Measurements from ENCODE around the gene SUSD3.
"Not testable (repeated sequence)": the region's sequence is repeated elsewhere in the genome, so short reads cannot be mapped to it uniquely, and the experiment has no call there.

SUSD3 gene

DNA sequence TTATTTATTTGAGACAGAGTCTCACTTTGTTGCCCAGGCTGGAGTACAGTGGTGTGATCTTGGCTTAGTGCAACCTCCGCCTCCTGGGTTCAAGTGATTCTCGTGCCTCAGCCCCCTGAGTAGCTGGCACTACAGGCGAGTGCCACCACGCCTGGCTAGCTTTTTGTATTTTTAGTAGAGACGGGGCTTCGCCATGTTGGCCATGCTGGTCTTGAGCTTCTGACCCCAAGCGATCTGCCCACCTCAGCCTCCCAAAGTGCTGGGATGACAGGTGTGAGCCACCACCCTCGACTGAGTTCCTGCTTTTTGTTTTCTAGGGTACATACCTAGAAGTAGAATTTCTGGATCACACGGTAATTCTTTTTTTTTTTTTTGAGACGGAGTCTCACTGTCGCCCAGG lies 42.6 kb downstream of the SUSD3 start:
- Mint-ChIP-seq H3K36me3 (peaks cover 14 to 25% of the 10 kb centered on the region in 2 donors), H3K4me1 (peaks cover 24 to 45% of the 10 kb centered on the region in 2 donors)
- DNase-seq; H3K4me3 Mint-ChIP-seq; ATAC-seq (replicated peaks); H3K27me3 Mint-ChIP-seq; H3K27ac Mint-ChIP-seq; H3K9me3 Mint-ChIP-seq: not testable (repeated sequence)

DNA sequence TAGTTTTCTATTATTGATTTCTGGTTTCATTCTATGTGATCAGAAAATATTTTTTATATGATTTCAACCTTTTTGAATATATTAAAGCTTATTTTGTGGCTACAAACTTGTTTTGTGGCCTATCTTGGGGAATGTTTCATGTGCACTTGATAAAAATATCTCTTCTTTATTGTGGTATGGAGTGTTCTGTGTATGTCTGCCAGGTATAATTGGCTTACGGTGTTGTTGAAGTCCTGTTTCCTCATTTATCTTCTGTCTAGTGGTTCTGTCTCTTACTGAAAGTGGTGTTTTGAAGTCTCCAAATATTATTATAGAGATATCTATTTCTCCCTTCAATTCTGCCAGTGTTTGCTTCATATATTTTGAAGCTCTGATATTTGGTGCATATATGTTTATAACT lies 47.1 kb downstream of the SUSD3 start:
- Mint-ChIP-seq H3K4me1 (peaks cover 18 to 47% of the 10 kb centered on the region in 2 donors), H3K9me3 (peaks cover 2 to 8% of the 10 kb centered on the region in 2 donors), H3K36me3 (peaks cover 22 to 43% of the 10 kb centered on the region in 2 donors), H3K27me3 (no peaks in the 10 kb centered on the region), H3K4me3 (no peak overlapping the region), H3K27ac (no peak overlapping the region)
- ATAC-seq (replicated peaks): no peak
- no peak for DNase-seq

DNA sequence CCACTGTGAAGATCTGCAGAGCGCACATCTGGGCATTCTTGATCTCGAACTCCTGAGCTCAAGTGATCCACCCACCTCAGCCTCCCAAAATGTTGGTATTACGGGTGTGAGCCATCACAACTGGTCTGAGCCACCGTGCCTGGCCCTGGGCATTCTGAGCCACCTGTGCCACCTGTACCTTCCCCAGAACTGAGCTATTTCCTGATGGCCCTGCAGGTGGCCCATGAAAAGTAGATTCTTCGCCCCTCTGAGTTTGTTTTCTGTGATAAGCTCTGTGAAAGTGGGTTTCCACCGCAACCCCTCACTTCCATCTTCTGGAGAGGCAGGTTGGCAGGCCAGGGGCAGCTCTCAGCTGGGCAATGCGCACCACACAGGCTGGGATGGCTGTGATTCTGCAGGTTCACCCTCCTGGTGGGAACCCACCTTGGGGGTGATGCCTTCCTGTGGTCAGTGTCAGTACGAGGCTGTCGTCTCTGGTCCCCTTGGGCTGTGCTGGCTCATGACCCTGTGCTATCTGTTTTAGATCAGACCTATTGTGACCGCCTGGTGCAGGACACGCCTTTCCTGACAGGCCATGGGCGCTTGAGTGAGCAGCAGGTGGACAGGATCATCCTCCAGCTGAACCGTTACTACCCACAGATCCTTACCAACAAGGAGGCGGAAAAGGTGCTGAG lies 48.8 kb downstream of the SUSD3 start:
- DNase-seq: no peak
- peaks cover 2 to 8% of the 10 kb centered on the region in 2 donors for H3K9me3 Mint-ChIP-seq
- H3K4me3 Mint-ChIP-seq: no peak overlapping the region
- no peaks in the 10 kb centered on the region for H3K27me3 Mint-ChIP-seq
- H3K27ac Mint-ChIP-seq: no peak overlapping the region
- ATAC-seq (replicated peaks): no peak
- peaks cover 31 to 50% of the 10 kb centered on the region in 2 donors for H3K36me3 Mint-ChIP-seq
- H3K4me1 Mint-ChIP-seq: peaks cover 32 to 64% of the 10 kb centered on the region in 2 donors

DNA sequence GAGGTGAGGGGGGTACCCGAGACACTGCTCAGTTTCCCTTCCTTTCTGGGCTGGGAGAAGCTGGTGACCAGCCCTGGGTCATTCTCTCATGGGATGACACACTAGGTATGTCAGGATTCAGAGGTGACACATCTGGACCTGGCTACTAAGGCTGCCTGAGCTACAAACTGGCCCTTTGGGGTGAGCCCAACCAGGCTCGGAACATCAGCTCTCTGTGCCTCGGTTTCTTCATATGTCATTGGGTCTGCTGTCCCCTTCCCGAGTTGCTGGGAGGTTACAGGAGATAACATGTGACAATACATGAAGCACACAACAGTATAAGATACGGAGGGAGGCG lies 49.3 kb downstream of the SUSD3 start:
- Mint-ChIP-seq H3K4me1 (peaks cover 34 to 69% of the 10 kb centered on the region in 2 donors), H3K36me3 (peaks cover 31 to 55% of the 10 kb centered on the region in 2 donors), H3K9me3 (peaks cover 2 to 8% of the 10 kb centered on the region in 2 donors), H3K4me3 (no peak overlapping the region), H3K27ac (no peak overlapping the region), H3K27me3 (no peaks in the 10 kb centered on the region)
- DNase-seq: no peak
- ATAC-seq (replicated peaks): no peak

DNA sequence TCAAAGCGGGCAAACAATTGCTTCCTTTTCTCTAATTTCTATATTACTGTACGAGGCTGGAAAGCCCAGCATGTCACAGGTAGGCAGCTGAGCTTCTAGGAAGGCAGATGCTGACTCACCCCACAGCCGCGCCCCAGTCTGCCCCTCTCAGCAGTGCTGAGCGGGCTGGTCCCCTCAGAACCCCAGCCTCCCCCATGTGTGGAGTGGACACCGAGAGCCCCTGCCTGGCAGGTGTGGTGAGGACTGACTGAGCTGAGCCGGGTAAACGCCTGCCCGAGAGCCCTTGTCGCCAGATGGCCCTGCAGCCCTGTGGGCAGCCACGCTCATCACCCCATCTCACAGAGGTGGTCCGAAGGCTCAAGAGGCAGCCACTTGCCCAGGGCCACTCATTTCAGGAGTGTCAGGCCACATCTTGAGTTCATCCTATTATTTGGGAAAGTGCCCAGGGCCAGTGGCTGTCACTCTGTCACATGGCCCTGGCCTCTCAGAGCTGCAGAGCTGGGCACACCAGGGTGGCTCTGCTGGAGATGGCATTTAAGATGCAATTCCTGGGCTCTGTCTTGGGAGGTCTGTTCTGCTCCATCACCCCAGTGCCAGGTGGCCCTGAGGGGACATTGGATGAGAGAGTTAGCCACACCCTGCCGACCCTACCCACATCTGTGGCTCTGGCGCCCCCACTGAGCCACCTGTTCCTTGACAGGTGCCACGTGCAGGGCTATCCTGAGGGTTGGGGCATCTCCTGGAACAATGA lies 50.0 kb downstream of the SUSD3 start:
- DNase-seq: no peak
- Mint-ChIP-seq H3K27ac (peak overlapping the region; percentile 37), H3K36me3 (peaks cover 31 to 59% of the 10 kb centered on the region in 2 donors), H3K27me3 (no peaks in the 10 kb centered on the region), H3K4me1 (peaks cover 35 to 75% of the 10 kb centered on the region in 2 donors), H3K4me3 (peak overlapping the region in 1 of 2 donors; percentile 28), H3K9me3 (peaks cover 2 to 8% of the 10 kb centered on the region in 2 donors)
- ATAC-seq (replicated peaks): peak; percentile 56 to 61

DNA sequence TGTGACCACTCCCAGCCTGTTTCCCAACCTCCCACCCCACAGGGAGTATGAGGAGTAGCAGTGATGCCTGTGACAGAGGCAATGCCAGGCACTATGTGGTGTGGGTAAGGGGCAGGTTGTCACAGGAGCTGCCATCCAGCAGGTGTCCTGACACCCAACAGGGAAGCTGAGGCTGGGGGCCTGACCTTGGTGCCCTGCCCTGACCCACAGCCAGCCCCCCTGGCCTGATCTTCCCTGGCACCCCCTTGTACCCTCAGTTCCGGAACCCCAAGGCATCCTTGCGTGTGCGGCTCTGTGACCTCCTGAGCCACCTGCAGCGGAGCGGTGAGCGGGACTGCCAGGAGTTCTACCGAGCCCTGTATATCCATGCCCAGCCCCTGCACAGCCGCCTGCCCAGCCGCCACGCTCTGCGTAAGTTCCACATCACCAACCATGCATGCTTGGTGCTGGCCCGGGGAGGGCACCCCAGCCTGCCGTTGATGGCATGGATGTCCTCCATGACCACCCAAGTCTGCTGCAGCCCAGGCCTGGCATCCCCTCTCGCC lies 51.9 kb downstream of the SUSD3 start:
- DNase-seq: no peak
- Mint-ChIP-seq H3K27ac (peak overlapping the region; percentile 92), H3K9me3 (no peaks in the 10 kb centered on the region), H3K36me3 (peaks cover 31 to 56% of the 10 kb centered on the region in 2 donors), H3K27me3 (no peaks in the 10 kb centered on the region), H3K4me3 (peak overlapping the region; percentile 32 to 37), H3K4me1 (peaks cover 45 to 93% of the 10 kb centered on the region in 2 donors)
- ATAC-seq (replicated peaks): peak in 1 of 2 donors; percentile 4

DNA sequence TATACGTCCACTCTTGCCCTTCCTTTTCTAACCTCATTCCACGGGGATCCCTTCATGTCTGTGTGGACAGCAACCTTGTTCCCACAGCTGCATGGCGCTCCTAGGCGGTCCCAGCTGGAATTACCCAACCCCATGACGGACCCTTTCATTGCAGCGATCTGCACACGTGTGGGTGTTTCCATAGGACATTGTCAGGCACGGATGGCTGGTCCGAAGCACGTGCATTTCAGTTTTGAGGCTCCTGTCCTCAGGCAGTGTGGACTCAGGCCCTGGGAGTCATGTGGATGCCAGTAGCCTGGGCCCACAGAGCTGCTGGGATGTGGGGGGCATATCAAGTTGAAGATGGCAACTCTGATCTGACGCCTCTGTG lies 52.5 kb downstream of the SUSD3 start:
- peak overlapping the region; percentile 32 to 37 for H3K4me3 Mint-ChIP-seq
- DNase-seq: no peak
- peak in 1 of 2 donors; percentile 3 for ATAC-seq (replicated peaks)

DNA sequence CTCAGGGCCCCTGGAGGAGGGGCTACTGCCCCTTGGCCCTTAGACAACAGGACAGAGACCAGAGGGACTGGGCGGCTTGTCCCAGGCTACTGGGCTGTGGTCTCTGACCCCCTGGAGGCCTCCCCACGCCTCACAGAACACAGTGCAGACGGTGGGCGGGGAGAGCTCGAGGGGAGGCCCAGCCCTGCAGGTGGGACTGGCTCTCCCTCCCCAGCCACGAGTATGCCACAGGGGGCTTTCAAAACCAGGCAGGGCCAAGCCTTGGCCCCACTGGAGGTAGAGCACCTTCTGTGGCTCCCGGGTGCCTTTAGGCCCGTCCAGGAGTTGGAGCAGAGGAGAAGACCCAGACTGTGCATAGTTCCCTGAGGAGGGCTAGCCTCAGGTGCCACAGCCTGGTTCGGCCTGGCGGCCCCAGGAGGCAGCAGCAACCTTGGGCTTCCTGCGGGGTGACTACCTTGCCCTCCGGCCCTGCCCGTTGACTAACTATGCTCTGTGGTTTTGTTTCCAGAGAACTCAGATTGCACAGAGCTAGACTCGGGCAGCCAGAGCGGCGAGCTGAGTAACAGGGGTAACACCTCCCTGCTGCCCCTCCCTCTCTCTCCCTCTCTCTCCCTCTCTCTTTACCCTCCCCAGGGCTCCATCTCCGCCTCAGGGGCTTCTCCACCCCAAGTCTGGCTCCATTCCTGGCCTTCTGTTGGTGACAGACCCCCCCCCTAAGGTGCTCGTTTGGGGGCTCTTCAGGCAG lies 53.0 kb downstream of the SUSD3 start:
- Mint-ChIP-seq H3K4me3 (peak overlapping the region; percentile 4 to 32), H3K27ac (peak overlapping the region; percentile 92)

More for the DNA sequence above, 52.5 kb downstream of the SUSD3 start:
- Mint-ChIP-seq H3K36me3 (peaks cover 29 to 52% of the 10 kb centered on the region in 2 donors), H3K9me3 (no peaks in the 10 kb centered on the region), H3K4me1 (peaks cover 43 to 87% of the 10 kb centered on the region in 2 donors), H3K27me3 (no peaks in the 10 kb centered on the region), H3K27ac (peak overlapping the region; percentile 92)

DNA sequence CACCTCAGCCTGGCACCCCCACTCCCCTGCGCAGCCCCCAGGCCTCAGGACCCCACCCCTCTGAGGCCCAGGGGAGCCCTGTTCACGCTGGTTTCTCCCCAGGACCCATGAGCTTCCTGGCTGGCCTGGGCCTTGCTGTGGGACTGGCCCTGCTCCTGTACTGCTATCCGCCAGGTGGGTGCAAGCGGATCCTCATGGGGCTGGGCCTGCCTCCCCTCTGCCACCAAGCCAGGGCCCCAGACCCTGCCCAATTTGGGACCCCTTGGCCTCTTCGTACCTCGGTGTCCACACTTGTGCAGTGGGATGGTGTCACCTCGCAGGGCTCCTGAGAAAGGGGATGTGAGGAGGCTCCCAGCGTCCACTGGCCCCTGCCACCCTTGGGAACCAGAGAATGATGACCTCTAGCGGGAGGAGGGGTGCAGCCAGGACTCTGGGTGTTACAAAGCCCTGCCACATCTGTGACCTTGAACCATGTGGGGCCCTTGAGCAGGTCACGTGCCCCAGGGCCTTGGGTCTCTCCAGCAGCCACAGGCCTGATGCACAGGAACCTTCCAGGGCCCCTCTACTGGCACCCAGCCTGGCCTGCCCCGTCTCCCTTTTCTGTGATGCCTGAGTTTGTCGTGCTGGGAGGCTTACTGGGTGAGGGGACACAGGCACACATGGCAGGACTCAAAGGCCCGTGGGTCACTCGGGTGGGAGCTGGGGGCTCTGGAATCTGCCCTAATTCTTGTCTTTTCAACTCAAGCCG lies 53.8 kb downstream of the SUSD3 start:
- H3K36me3 Mint-ChIP-seq: peaks cover 29 to 48% of the 10 kb centered on the region in 2 donors
- H3K9me3 Mint-ChIP-seq: no peaks in the 10 kb centered on the region

More for the DNA sequence above, 53.0 kb downstream of the SUSD3 start:
- peaks cover 29 to 52% of the 10 kb centered on the region in 2 donors for H3K36me3 Mint-ChIP-seq
- H3K4me1 Mint-ChIP-seq: peaks cover 43 to 85% of the 10 kb centered on the region in 2 donors
- H3K27me3 Mint-ChIP-seq: no peaks in the 10 kb centered on the region
- DNase-seq (peak; percentile 61), ATAC-seq (replicated peaks) (peak; percentile 82 to 86)
- H3K9me3 Mint-ChIP-seq: no peaks in the 10 kb centered on the region

DNA sequence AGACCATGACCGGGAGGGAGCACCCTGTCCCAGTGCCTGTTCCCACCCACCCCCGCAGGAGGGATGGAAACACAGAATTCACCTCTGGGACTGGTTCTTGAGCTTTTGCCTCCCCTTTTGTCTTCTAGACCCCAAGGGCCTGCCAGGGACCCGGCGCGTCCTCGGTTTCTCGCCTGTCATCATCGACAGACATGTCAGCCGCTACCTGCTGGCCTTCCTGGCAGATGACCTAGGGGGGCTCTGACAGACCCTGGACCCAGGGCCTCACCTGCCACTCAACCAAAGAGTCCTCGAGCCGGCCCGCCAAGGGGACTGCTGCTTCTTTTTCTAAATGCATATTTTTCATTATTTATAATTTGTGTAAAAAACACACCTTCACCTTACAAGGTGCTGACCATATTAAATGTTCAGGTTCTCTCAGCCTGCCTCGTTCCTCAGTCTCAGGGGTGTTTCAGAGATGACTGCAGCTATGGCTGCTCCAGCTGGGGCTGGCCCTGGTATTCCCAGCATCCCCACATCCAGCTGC lies 54.4 kb downstream of the SUSD3 start:
- Mint-ChIP-seq H3K4me1 (peaks cover 41 to 72% of the 10 kb centered on the region in 2 donors), H3K27ac (peak overlapping the region; percentile 92), H3K9me3 (no peaks in the 10 kb centered on the region), H3K27me3 (no peaks in the 10 kb centered on the region), H3K36me3 (peaks cover 29 to 43% of the 10 kb centered on the region in 2 donors), H3K4me3 (peak overlapping the region; percentile 21 to 56)
- ATAC-seq (replicated peaks) (no peak), DNase-seq (no peak)

More for the DNA sequence above, 53.8 kb downstream of the SUSD3 start:
- Mint-ChIP-seq H3K27ac (peak overlapping the region; percentile 92), H3K4me3 (peak overlapping the region; percentile 4 to 32), H3K27me3 (no peaks in the 10 kb centered on the region), H3K4me1 (peaks cover 43 to 78% of the 10 kb centered on the region in 2 donors)
- peak; percentile 1 to 2 for ATAC-seq (replicated peaks)
- DNase-seq: no peak

DNA sequence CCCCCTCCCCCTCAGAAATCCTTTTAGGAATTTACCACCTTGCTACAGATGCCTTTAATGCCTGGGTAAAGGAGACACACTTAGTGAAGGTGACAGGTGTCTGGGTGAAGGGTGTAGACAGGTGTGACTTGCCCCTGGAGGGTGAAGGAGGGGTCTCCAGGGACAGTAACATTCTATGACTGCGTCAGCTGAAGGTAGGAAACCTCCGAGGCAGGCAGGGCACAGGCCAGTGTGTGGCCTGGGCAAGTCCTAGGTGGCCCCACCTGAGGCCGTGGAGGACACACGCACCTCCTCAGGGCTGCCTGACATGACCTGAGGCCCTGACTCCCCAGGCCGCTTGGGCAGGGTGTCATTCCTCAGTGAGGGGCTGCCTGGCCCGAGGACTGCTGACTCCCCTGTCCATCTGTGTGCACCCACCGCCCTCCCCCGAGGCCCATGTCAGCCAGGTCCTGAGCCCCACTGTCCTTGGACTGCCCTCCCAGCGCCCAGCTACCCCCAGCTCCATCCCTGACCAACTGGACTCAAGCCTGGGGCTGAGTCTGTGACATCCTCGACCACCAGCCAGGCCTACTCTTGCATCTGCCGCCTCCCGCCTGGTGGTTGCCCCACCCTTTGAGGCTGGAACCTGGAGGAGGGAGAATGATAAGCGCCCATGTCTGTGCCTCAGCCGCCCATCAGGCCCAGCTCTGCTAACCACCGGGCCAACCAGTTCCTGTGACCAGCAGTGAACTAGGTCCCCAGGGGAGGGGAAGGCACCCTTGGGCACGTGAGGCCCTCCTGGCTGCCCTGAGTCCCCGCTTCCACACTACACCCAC lies 55.9 kb downstream of the SUSD3 start:
- ATAC-seq (replicated peaks) (no peak), DNase-seq (no peak)
- no peaks in the 10 kb centered on the region for H3K9me3 Mint-ChIP-seq
- peaks cover 26 to 46% of the 10 kb centered on the region in 2 donors for H3K36me3 Mint-ChIP-seq
- peaks cover 40 to 66% of the 10 kb centered on the region in 2 donors for H3K4me1 Mint-ChIP-seq
- peak overlapping the region; percentile 19 to 52 for H3K4me3 Mint-ChIP-seq
- H3K27ac Mint-ChIP-seq: peak overlapping the region; percentile 93
- H3K27me3 Mint-ChIP-seq: no peaks in the 10 kb centered on the region

DNA sequence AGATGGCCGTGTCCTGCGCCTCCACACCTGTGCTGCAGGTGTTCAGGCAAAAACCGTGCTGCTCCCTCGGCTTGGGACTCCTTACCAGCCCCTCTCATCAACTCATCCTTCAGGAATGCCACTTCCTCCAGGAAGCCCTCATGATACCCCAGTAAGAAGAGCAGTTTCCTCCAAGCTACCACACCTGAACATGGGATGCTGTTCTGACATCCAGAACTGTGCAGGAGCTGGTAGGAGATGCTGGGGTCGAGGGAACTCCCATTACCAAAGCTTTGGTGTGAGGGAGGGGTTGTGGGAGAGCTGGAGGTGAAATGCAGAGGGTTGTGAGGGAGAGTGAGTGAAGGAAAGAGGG lies 56.5 kb downstream of the SUSD3 start:
- Mint-ChIP-seq H3K4me1 (peaks cover 46 to 68% of the 10 kb centered on the region in 2 donors), H3K27me3 (no peaks in the 10 kb centered on the region), H3K9me3 (no peaks in the 10 kb centered on the region), H3K4me3 (peak overlapping the region; percentile 52), H3K27ac (peak overlapping the region; percentile 93), H3K36me3 (peaks cover 29 to 51% of the 10 kb centered on the region in 2 donors)
- no peak for ATAC-seq (replicated peaks)
- DNase-seq: no peak

Data from stimulated activated naive B cell treated with anti-CD40 and anti-IgM and Interleukin-4, amounts not matched to agents 10 μg/mL and 1 μg/mL and 100 μg/mL, for 72 hours (primary cell).